ENCODE data around the gene IGLON5.

The IGLON5 gene

DNA sequence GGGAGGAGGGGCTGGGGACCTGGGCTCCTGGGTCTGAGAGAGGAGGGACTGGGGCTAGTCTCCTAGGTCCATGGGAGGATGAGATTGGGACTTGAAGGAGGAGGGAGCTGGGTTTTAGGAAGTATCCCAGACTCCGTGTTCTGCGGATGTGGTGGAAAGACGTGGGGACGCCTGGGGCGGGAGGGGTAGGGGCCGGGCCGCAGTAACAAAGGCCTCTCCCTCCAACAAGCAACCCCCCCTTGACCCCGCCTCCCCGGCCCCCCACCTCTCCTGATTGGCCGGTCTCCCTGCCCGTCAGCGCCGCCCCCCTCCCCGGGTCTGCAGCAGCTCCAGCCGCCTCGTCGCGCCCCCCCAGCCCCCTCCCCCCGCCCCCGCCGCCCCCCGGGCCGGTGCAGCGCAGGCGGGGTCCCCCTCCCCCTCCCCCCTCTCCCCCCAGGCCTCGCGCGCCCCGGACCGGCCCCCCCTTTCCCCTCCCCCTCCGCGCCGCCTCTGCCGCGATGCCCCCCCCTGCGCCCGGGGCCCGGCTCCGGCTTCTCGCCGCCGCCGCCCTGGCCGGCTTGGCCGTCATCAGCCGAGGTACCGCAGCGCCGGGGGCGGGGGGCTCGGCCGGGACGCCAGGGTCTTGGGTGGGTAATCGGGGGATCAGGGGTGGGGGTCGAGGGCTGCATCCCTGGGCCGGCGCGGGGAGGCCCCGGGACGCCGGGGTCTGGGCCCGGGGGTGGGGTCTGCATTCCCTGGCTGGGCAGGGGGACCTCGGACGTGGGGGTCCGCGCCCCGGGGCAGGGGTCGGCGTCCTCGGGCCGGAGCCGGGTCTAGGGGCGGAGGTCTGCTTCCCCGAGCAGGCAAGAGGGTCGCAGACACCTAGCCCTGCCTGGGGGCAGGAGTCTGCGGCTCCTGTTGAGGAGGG lies at the start of gene IGLON5:
IGLON5 (plus strand) TSS at position 294 of the 907 bp plus-strand sequence; CDS start at position 498, 204 bp downstream.
- no peak for DNase-seq

DNA sequence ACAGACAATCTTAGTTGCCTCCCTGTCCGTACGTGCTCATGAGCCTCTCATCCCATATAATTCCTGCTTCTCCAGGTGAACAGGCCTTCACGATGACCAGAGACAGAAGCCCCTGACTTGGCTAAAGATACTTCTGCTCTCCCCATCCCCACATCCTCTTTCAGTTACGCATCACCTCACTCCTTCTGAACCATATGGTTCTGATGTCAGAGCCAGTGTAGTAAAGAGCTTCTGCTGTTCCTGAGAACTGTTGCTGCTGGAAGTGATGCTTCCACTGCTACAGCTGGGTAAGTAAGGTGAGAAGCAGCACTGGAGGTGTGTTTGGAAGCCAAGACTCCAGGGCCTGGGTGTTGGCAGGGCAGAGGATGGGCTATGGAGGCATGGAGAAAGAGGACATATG lies 47.6 kb upstream of the IGLON5 start:
- no peak for DNase-seq

DNA sequence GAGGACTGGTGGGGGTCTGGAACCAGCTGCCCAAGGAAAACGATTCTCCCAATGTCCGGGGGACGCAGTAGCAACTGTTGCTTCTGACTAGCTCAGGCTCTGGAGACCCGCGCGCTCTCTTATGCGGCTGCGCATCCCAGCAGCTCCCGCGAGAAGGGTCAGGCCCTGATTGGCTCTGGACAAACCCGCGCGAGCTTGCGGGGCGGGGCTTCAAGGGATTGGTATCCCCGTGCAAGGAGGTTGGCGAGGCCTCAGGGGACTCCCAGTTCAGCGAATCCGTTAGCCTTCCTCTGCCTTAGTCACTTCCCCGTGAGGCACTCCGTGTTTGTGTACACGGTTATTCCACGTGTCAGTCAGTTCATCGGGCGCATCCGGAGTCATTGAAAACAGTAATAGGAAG lies 40.4 kb upstream of the IGLON5 start:
- peak; percentile 28 for DNase-seq

DNA sequence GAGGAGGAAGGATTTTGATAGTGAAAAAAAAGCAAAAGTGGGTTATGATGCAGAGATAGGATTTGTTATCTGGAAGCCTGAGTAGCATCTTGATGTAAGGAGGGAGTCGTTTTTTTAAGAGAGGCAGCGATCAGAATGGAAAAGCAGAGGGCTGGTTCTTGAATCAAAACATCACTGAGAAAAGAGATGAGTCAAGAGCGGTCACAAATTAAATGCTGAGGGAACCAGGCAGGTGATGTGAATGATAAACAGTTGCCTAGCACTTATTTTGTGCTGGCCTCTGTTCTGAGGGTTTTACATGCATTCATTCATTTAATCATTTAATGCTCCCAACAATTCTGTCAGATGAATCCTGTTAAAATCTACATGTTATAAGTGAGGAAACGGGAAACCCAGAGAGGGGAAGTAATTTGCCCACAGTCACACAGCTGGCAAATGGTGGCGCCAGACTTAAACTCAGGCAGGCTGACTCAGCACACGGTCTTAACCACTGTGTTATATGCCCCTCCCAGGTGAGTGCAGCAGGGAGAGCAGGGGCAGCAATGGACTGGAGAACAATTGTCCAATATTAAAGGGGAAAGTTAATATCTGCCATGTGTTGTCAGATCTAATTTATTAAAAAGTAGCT lies 39.1 kb upstream of the IGLON5 start:
- peak; percentile 53 for DNase-seq

DNA sequence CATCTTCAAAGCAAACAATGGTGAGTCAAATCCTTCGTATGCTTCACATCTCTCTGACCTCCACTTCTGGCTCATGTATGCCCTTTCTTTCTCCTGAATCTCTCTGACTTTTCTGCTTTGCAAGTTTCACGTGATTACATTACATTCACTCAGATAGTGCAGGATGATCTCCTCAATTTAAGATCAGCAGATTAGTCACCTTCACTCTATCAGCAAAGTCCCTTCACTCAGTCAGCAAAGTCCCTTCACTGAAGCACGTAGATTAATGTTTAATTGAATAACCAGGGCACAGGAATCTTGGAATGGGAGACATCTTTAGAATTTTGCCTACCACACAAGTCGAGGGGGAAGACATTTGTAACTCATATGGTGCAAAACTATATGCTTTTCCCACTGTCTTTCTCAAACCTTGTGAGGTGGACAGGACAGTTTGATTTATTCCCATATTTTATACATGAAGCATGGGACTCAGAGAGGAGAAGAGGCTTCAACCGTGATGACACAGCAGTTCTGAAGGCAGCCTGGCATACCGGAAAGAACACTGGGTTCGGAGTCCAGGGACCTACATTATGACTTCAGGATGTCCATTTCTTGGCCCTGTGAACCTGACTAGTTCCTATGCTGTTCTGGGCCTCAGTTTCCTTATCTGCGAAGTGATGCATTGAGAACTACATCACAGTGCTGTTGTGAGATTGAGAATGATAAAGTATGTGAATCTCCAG lies 37.2 kb upstream of the IGLON5 start:
- no peak for DNase-seq

DNA sequence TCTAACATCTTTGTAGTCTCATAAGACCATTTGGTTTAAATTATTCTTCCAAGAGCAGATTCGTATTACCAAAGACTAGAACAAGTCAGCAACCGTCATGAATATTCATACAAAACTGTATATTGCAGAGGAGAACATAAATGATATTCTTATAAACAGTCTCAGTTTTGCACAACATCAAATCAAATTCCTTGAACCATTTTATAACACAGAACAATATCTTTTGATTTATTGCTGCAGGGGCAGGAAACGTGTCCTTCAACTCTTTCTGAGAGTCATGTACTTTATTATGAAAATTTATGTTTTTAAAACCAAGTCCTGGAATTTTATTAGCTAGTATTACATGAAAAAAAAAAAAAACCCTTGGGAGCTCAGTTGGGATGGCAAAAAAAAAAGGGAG lies 34.3 kb upstream of the IGLON5 start:
- DNase-seq, result no peak

DNA sequence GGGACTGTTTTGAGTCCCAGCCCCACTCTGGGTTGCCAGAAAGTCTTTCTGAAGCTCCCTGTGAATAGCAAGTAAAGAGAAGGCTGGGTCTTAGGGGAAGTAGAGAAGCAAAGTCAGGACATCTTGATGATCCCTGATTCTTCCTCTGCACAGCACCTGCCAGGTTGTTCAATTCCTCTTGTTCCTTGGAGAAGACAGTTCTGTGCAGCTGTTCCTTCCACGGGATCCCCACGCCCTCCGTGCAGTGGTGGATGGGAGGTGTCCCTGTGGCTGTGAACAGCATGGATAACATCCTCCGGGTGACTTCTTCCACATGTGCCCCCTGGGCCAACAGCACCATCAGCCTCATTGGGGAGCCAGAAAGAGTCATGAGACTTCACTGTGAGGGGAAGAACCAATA lies 29.1 kb upstream of the IGLON5 start:
- DNase-seq, result no peak

DNA sequence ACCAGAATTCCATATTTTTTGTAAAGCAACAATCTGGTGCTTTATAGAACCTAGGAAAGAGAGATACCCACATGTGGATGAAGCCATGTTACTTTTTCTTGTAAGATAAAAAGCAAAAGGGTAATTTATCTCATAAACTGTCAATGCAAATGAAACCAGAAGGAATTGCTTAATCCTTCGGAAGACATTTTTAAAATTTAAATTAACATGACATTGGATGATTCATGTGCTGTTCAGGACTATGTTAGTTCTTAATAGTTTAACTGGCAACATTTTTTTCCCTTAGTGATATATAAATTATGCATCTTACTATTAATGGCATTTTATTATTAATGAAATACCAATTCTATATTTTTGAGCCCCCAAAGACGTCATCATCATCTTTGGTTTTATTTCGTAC lies 25.8 kb upstream of the IGLON5 start:
- DNase-seq, result no peak

DNA sequence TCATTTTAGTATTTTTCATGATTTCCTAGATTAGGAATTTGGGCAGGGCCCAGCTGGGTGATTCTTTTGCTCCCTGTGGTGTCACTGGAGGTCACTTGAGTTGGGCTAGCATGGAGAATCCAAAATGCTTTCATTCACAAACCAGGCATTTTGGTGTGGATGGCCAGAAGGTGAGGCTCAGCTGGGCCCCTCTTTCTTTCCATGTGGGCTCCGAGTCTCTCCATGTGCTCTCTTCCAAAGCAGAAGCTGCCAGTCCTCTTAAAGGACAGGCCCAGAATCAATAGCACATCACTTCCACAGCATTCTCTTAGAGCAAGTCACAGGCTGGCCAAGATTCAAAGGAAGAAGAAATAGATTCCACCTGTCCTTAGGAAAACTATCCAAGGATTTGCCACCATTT lies 21.8 kb upstream of the IGLON5 start:
- no peak for DNase-seq

DNA sequence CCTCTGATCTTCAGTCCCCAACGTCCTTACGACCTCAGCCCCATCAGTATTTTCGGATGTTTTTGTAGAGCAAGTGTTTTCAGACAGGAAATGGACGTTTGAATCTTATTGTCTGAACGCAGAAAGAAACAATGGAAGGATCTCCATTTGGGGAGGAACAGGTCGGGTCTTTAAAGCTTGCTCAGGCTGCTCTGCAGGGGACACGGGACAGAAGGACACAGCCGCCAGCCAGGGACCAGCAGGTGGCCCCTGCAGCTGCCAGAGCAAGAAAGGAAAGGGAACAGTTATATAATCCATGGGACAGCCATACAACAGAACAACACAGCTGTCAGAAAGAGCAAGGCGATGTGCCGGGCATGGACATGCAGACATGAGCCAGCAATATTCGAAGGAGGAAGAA lies 18.5 kb upstream of the IGLON5 start:
- no peak for DNase-seq

DNA sequence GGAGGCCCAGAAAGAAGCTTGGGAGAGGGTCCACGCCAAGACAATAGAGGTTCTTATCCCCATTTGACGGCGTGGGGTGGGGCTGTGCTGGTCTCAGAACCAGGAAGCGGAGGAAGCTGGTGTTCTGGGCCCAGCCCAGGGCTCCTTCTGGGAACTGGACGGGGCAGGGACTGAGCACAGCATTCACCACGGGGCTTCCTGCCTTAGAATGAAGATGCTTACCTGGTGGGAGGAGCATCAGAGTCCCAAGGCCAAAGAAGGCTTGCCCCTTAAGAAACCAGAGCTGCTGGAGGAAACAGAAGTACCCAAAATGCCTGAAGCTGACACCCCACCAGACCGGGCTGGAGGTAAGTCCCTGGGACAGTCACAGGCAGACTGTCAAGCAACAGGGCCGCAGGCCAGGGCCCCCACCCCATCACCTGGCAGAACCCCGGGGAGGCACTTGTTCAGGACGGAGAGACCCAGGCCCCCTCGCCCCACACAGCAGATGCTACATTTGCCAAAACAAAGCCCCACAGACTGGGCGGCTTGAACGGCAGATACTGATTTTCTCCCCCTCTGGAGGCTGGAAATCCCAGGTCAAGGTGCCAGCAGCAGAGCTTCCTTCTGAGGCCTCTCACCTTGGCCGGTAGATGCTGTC lies 17.8 kb upstream of the IGLON5 start:
- no peak for DNase-seq

DNA sequence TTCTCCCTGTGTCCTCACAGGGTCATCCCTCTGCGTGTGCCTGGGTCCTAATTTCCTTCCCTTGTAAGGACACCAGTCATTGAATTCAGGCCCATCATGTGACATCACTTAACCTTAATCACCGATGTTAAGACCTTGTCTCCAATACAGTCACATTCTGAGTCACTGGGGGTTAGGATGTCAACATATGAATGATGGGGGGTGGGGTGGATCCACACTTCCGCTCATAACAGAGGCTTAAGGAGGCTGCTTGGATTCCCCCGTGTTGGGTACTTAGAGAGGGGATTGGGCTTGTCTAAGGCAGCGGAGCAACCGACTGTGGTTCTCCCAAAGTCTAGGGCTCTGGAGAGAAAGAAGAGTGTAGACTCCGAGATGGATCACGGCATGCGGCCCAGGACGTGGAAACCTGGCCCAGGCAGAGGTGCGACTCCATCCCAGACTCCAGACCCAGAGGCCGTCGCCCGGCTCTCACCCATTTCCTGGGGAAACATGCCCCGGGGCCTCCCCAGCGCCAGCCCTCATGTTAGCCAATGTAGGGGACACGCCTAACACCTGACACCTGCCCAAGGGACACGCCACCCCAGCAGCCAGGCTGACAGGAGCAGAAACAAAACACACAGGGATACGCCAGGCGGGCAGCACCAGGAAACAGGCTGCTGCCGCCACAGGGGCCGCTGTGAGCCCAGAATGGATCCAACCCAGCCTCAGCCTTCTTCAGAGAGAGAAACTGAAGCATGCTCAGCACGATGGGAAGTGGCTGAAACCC lies 17.1 kb upstream of the IGLON5 start:
- no peak for DNase-seq

DNA sequence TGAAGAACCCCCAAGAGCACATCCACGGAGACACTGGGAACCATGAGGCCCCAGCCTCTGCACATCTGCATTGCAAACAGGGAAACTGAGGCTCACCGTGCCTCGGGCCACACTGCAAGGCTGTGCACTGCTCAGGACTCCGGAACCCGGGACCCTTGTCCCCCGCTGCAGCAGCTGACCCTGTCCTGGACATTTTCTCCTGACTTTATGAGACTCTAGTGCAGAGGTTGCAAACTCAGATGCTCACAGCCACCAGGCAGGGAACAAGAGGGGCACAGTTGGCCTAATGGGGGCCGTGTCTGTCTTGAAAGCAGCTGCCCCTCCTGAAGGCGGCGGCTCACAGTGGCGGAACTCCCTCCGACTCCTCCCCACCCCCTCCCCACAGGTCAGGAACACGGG lies 16.5 kb upstream of the IGLON5 start:
- DNase-seq, result no peak

DNA sequence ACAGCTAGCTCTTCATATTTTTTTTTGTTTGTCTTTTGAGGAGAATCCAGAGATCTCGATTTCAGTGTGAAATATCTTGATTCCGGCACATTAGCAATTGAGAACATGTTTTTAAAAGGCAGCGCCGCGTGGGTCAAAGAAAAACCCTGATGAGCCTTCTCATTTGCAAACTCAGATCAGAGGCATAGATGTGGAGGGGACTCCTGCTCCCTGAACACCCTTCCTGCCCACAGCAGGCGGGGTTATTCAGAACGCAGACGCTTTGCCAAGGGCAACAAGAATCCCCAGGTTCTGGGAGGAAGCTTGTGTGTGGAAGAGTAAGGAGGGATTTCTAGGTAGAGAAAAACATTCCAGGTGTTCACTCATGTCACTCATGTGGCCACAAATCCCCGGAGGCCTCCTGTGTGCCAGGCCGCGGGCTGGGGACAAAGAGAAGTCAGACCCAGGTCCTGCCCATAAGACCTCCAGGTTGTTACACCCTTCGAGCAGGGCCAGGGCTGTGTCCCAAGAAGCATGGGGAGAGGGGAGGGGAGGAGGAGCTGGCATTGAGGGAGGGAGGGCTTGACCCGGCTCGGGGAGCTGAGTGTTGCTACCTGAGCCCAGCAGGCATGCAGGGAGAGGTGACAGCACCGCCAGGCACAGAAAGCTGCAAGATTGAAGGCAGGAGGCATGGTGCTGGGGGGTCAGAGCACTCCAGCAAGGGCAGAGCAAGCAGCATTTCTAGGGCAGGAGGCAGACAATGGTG lies 15.9 kb upstream of the IGLON5 start:
- no peak for DNase-seq

DNA sequence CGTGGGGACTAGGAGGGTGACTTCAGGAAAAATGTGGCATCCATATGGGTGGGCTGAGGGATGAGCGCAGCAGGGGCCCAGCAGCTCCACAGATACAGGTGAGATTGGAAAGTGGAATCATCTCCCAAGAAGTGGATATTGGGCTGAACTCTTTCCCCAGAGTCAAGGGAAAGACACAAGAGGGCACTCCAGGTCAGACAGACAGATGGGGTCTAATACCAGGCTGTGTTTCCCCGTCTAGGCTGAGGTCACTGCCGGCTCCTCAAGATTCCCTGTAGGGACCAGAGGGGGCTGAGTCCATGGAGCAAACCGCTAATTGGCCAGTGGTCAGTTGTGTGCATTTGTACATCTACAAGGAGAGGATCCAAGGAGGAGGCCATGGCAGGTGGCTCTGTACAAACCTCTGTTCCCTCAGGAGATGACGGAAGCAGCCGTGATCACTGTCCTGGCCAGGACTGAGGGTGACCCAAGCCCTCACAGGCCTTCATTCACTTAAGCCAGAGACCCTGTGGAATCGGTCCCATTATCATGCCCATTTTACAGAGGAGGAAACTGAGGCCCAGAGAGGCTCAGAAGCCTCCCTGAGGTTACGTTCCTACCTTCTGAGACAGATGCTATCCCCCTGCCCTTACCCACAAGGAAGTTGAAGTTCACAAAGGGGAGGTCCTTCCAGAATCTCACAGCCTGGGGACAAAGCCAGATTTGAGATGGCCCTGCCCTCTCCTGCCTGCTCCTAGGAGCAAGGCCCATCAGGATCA lies 14.9 kb upstream of the IGLON5 start:
- peak; percentile 37 for DNase-seq

DNA sequence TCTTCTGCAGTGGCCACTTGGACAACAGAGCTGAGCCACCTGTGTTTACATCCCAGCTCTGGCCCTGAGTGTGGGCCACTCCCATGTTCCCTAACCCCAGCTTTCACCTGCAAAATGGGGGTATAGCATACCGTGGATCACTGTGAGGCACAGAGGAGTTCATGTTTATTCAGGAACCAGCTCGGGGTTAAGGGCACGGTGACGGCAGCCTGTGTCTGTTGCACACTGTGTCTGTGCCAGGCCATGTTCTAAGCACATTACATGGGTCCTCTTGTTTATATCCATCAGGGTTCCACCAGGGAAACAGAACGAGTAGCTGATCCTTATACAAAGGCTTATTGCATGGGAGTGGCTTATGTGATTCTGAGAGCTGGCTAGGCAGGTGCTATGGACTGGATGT lies 14.0 kb upstream of the IGLON5 start:
- DNase-seq, result no peak

DNA sequence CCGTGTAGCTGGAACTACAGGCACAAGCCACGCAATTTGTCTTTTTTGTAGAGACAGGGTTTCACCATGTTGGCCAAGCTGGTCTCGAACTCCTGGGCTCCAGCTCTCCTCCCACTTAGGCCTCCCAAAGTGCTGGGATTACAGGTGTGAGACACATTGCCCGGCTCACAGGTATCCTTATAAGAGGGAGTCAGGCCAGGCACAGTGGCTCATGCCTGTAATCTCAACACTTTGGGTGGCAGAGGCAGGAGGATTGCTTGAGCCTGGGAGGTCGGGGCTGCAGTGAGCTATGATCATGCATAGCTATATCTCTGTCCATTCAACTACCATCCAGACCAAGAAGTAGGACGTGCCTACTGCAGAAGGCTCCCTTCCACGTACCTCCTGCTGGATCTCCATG lies 10.2 kb upstream of the IGLON5 start:
- no peak for DNase-seq

DNA sequence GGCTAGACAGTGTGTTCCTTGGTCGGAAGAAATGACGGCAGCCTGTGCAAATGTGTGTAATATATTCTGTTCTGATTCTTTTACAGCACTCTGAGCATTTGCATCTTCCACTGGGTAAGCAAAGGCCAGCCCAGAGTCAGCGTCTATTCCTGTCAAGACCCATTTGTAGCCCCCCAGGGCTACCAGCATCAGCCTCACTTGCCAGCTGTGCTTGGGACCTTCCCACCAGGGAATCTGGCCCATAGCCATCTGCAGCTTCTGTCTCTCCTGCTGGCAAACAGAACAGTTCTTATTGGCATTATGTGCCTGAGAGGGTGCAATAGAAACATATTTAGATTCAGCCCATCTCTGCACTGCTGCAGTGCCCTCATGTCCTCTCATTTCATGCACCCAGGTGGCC lies 6.0 kb upstream of the IGLON5 start:
- no peak for DNase-seq

DNA sequence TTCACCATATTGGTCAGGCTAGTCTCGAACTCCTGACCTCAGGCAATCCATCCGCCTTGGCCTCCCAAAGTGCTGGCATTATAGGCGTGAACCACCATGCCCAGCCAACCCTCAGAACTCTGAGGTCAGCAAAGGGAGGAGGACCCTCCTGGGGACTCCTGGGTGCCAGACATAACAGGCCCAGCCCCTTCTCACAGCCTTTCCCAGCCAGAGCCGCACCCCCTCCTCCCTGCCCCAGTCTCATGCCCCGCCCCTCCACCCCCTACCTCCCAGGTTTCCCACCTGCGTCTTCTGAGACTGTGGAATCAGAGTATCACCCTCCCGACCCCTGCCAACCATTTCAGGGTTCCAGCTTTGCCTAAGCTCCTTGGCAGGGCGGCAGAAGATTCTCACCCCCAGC lies 5.2 kb downstream of the IGLON5 start:
- no peak for DNase-seq

DNA sequence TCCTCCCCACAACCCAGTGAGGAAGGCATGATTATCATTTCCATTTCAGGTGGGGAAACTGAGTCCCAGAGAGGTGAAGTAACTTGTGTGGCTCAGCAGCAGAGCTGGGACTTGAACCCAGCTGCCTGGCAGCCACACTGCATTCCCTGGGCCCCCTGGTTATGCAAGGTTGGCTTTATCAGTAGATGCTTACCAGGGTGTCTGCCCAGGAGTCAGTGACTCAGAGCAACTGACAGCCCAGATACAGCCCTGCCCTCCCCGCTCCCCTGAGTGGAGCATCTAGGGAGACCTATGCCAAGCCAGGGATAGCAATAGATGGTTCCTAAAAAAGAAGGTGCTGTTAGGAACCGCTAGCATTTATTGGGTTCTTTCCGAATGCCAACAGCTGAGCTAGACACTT lies 5.9 kb downstream of the IGLON5 start:
- peak; percentile 56 for DNase-seq

DNA sequence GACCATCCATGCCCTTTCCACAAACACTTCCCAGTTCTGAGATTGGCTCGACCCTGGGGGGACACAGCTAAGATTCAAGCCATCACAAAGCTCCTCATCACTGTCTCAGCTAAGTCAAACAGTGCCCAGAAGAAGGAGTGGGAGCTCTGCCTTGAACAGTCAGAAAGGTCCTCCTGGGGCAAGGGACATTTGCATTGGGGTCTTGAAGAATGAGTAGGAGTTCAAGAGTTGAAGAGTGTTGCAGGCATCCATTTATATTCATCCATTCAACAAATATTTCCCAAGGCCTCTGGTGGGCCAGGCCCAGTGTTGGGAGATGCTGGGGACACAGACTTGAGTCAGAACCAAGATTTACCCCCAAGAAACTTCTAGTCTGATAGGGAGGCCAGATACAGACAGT lies 6.5 kb downstream of the IGLON5 start:
- DNase-seq, result no peak

Data from hematopoietic multipotent progenitor cell treated with erythropoietin and hydrocortisone succinate and interleukin-3 and kit ligand, for 4 days (in vitro differentiated cells).